ENCODE data around the gene DISC1.
A peak's percentile ranks its signal among the peaks of the same experiment; 100 is the strongest.
"Not testable (repeated sequence)": the region's sequence is repeated elsewhere in the genome, so short reads cannot be mapped to it uniquely, and the experiment has no call there.

DISC1 gene

DNA sequence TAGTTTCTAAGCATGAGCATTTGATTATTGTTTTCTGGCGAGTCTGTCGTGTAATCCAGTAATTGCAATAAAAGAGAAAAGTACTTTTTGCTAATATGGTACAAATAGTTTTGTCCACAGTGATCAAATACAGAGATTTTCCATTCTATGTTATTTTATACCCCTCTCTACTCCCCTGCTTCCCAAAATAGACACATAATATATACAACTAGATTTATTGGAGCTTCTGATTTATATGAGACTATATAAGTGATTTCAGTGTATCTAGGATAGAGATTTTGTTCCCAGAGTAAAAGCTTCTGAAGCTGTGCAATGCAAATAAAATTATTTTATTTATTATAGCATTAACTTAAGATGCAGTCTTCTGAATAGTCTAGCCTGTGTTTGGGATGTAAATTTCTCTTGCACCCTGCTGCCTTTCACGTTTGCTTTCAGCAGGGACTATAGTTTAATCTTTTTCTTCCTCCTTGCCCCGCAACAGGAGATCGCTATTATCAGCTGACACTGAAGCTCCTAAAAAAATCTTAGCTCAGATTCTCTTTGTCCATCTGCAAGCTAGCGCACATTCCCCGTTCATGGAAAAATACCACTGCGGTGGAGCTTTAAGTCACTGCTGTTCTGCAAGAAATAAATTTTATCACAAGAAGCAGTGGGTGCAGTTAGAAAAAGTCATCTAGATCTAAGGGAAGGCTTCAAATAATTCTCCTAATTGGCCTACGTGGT lies 273.3 kb downstream of the DISC1 start:
- Histone ChIP-seq H3K4me3 (replicated peaks; ENCODE audit: insufficient read depth, low read length) (no peak overlapping the region), H3K27ac (replicated peaks) (no peak overlapping the region), H3K27me3 (ENCODE audit: insufficient read depth, poor library complexity, severe bottlenecking) (no peaks in the 10 kb centered on the region)
- DNase-seq (ENCODE audit: low read depth in 1 of 2, low spot score in 1 of 2): no peak
- TF ChIP-seq SPI1 (IDR thresholded peaks at IDR 0.05; ENCODE audit: borderline replicate concordance, low read depth) (no peak), GABPA (IDR thresholded peaks at IDR 0.05; ENCODE audit: low read depth) (no peak)
- TF ChIP-seq, protein P1, sequence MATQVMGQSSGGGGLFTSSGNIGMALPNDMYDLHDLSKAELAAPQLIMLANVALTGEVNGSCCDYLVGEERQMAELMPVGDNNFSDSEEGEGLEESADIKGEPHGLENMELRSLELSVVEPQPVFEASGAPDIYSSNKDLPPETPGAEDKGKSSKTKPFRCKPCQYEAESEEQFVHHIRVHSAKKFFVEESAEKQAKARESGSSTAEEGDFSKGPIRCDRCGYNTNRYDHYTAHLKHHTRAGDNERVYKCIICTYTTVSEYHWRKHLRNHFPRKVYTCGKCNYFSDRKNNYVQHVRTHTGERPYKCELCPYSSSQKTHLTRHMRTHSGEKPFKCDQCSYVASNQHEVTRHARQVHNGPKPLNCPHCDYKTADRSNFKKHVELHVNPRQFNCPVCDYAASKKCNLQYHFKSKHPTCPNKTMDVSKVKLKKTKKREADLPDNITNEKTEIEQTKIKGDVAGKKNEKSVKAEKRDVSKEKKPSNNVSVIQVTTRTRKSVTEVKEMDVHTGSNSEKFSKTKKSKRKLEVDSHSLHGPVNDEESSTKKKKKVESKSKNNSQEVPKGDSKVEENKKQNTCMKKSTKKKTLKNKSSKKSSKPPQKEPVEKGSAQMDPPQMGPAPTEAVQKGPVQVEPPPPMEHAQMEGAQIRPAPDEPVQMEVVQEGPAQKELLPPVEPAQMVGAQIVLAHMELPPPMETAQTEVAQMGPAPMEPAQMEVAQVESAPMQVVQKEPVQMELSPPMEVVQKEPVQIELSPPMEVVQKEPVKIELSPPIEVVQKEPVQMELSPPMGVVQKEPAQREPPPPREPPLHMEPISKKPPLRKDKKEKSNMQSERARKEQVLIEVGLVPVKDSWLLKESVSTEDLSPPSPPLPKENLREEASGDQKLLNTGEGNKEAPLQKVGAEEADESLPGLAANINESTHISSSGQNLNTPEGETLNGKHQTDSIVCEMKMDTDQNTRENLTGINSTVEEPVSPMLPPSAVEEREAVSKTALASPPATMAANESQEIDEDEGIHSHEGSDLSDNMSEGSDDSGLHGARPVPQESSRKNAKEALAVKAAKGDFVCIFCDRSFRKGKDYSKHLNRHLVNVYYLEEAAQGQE (IDR thresholded peaks at IDR 0.05; ENCODE audit: insufficient replicate concordance, low read depth): no peak

- no peak for DNase-seq (ENCODE audit: low read depth in 1 of 2, low spot score in 1 of 2)
- TF ChIP-seq POLR2AphosphoS5 (IDR thresholded peaks at IDR 0.05; ENCODE audit: low read depth): no peak
- no peak for TF ChIP-seq CTCF (IDR thresholded peaks at IDR 0.05; ENCODE audit: insufficient read depth, low read length)
- TF ChIP-seq SPI1 (IDR thresholded peaks at IDR 0.05; ENCODE audit: borderline replicate concordance, low read depth): no peak
- no peak for TF ChIP-seq GABPA (IDR thresholded peaks at IDR 0.05; ENCODE audit: low read depth)
- TF ChIP-seq, protein P1 (IDR thresholded peaks at IDR 0.05; ENCODE audit: insufficient replicate concordance, low read depth): no peak
- no peak overlapping the region for H3K4me3 ChIP-seq (replicated peaks; ENCODE audit: insufficient read depth, low read length)
- H3K27ac ChIP-seq (replicated peaks): no peak overlapping the region
- H3K27me3 ChIP-seq (ENCODE audit: insufficient read depth, poor library complexity, severe bottlenecking): no peaks in the 10 kb centered on the region
Measured at GRCh38 chr1:231903586-231904081, 277.0 kb downstream of the DISC1 start.

GRCh38 chr1:231907310-231907709 lies 280.7 kb downstream of the DISC1 start:
- H3K27ac ChIP-seq (replicated peaks): not testable (repeated sequence)

GRCh38 chr1:231913493-231913892 lies 286.9 kb downstream of the DISC1 start:
- no peak overlapping the region for H3K4me3 ChIP-seq (replicated peaks; ENCODE audit: insufficient read depth, low read length)
- H3K27me3 ChIP-seq (ENCODE audit: insufficient read depth, poor library complexity, severe bottlenecking): no peaks in the 10 kb centered on the region
- H3K27ac ChIP-seq (replicated peaks): no peak overlapping the region
- DNase-seq (ENCODE audit: low read depth in 1 of 2, low spot score in 1 of 2): peak in 1 of 2 experiments; percentile 22
- TF ChIP-seq GABPA (IDR thresholded peaks at IDR 0.05; ENCODE audit: low read depth) (no peak), SPI1 (IDR thresholded peaks at IDR 0.05; ENCODE audit: borderline replicate concordance, low read depth) (no peak), CTCF (IDR thresholded peaks at IDR 0.05; ENCODE audit: insufficient read depth, low read length) (no peak), POLR2AphosphoS5 (IDR thresholded peaks at IDR 0.05; ENCODE audit: low read depth) (no peak)
- TF ChIP-seq, protein P1 (IDR thresholded peaks at IDR 0.05; ENCODE audit: insufficient replicate concordance, low read depth): no peak

More at GRCh38 chr1:231907310-231907709, 280.7 kb downstream of the DISC1 start:
- not testable (repeated sequence) for H3K27me3 ChIP-seq (ENCODE audit: insufficient read depth, poor library complexity, severe bottlenecking); DNase-seq (ENCODE audit: low read depth in 1 of 2, low spot score in 1 of 2); H3K4me3 ChIP-seq (replicated peaks; ENCODE audit: insufficient read depth, low read length)

All from HL-60 (cell line).